ENCODE data around the gene LYSMD1.

- TF ChIP-seq CTCF (conservative IDR thresholded peaks at IDR 0.05; ENCODE audit: low read length) (no peak), EZH2phosphoT487 (IDR thresholded peaks at IDR 0.05; ENCODE audit: borderline replicate concordance) (no peak)
These were observed 32.8 kb upstream of the LYSMD1 start, which contains the start of gene PIP5K1A for GRCh38 chr1:151198254-151199127.
